Measurements from ENCODE around the gene MEIOSIN. TPM values are rescaled to one million over a fixed set of nuclear protein-coding genes. Genes with fewer than 3 reads are reported as not detected.
A peak's percentile ranks its signal among the peaks of the same experiment; 100 is the strongest.

Gene MEIOSIN
- total and polyA plus RNA-seq, 9 of the 15 experiments (the other 6 are each of a cell fraction or from before 2014, with no cell fraction given): 0.06 to 2.0 (median 0.76) TPM

- TF ChIP-seq FOXK1 (CRISPR knock-in tag; IDR thresholded peaks at IDR 0.05; ENCODE audit: borderline replicate concordance): no peak
- TF ChIP-seq CHD7 (IDR thresholded peaks at IDR 0.05; ENCODE audit: low read depth, low read length): no peak
- peak in 1 of 2 experiments; percentile 44; a peak in 1 of 3 replicates for TF ChIP-seq CBX3 (IDR thresholded peaks at IDR 0.05; ENCODE audit: borderline replicate concordance in 1 of 2, low read length in 2 of 2)
- no peak for TF ChIP-seq HOXB6 (CRISPR knock-in tag; IDR thresholded peaks at IDR 0.05; ENCODE audit: borderline replicate concordance)
- 0 out of 2 replicates have a peak, but pooled peaks have one; percentile 24 for TF ChIP-seq CREB3 (tag; conservative IDR thresholded peaks at IDR 0.05; ENCODE audit: low read depth)
- TF ChIP-seq TEAD1 (CRISPR knock-in tag; IDR thresholded peaks at IDR 0.05): no peak
- TF ChIP-seq ZFX (CRISPR knock-in tag; IDR thresholded peaks at IDR 0.05): peak; percentile 50
- TF ChIP-seq MAX (CRISPR knock-in tag; IDR thresholded peaks at IDR 0.05): no peak
- no peak for TF ChIP-seq E2F4 (CRISPR knock-in tag; IDR thresholded peaks at IDR 0.05; ENCODE audit: low read depth)
- no peak for TF ChIP-seq NRF1 (conservative IDR thresholded peaks at IDR 0.05 in 1 of 2, IDR thresholded peaks at IDR 0.05 in 1 of 2)
These were observed 76.5 kb downstream of the MEIOSIN start (continued) for GRCh38 chr19:45809643-45810159.
